Peyer's patch (tissue), 4 donors: ENCODE measurements around the gene CAND2. TPM values are rescaled to one million over a fixed set of nuclear protein-coding genes. Genes with fewer than 3 reads are reported as not detected.

Experiments used
- DNase-seq, 3 donors: peaks; one replicate each; pipeline ENCODE4 v3.0.0-alpha.2; 2017 to 2019
- H3K27ac ChIP-seq, 4 donors: fragments of 200-600 bp; sonication (generic); one replicate each; pipeline ENCODE4 v1.5.1; 2016 to 2019
- H3K27me3 ChIP-seq, 2 donors: fragments of 200-600 bp; sonication (generic); one replicate each; pipeline ENCODE4 v1.5.1; 2019
- H3K36me3 ChIP-seq, 3 donors: fragments of 200-600 bp; sonication (generic); one replicate each; pipeline ENCODE4 v1.5.1; 2016 to 2019
- H3K4me1 ChIP-seq, 4 donors: fragments of 200-600 bp; sonication (generic); one replicate each; pipeline ENCODE4 v1.5.1; 2016 to 2019
- H3K4me3 ChIP-seq, 4 donors: fragments of 200-600 bp; sonication (generic); 1 replicate in 3 of 4; 2 replicates in 1 of 4; pipeline ENCODE4 v1.5.1; 2016 to 2019; ENCODE audit warnings: mild to moderate bottlenecking in 1 of 4
- H3K9me3 ChIP-seq, 4 donors: fragments of 200-600 bp; sonication (generic); one replicate each; pipeline ENCODE4 v1.5.1; 2016 to 2019; ENCODE audit warnings: mild to moderate bottlenecking in 1 of 4
- CTCF ChIP-seq, 6 experiments: fragments of 450-650 bp in 4 of 6; fragments of 200-600 bp in 2 of 6; sonication (generic) in 1 of 6; IDR thresholded peaks; one replicate each; pipeline ENCODE4 v1.5.1; 2017 to 2019; ENCODE audit warnings: antibody characterized with exemption in 6 of 6, mild to moderate bottlenecking in 3 of 6, moderate library complexity in 1 of 6
- POLR2A ChIP-seq, 2 donors: fragments of 450-650 bp; IDR thresholded peaks; one replicate each; pipeline ENCODE4 v1.5.1; 2017; ENCODE audit warnings: antibody characterized with exemption in 2 of 2, mild to moderate bottlenecking in 2 of 2, moderate library complexity in 2 of 2
- total RNA-seq, 4 donors: library from RNA; depleted of rRNA; stranded (reverse); fragments of >200 nt; gene quantifications; one replicate each; pipeline ENCODE4 v1.1.0, GENCODE V29; 2016

CAND2 gene
- total RNA-seq, 4 donors from 2014 or later, result 1.4 to 4.1 (median 2.1) TPM

- Histone ChIP-seq H3K27ac (no peak overlapping the region), H3K4me3 (no peak overlapping the region), H3K36me3 (no peaks in the 10 kb centered on the region), H3K4me1 (no peaks in the 10 kb centered on the region), H3K27me3 (no peaks in the 10 kb centered on the region), H3K9me3 (no peaks in the 10 kb centered on the region)
- no peak for DNase-seq
- no peak for TF ChIP-seq CTCF (IDR thresholded peaks at IDR 0.05)
These were observed 63.4 kb downstream of the CAND2 start for GRCh38 chr3:12859840-12860239.

GRCh38 chr3:12861611-12862010 is 65.1 kb downstream of the CAND2 start:
- H3K27me3 ChIP-seq, result no peaks in the 10 kb centered on the region

GRCh38 chr3:12862387-12862786 is 65.9 kb downstream of the CAND2 start:
- Histone ChIP-seq H3K27me3 (no peaks in the 10 kb centered on the region), H3K27ac (no peak overlapping the region), H3K36me3 (no peaks in the 10 kb centered on the region), H3K4me1 (no peaks in the 10 kb centered on the region), H3K9me3 (no peaks in the 10 kb centered on the region), H3K4me3 (no peak overlapping the region)
- DNase-seq, result no peak
- TF ChIP-seq POLR2A (IDR thresholded peaks at IDR 0.05) (no peak), CTCF (IDR thresholded peaks at IDR 0.05) (no peak)

More at GRCh38 chr3:12861611-12862010, 65.1 kb downstream of the CAND2 start:
- no peak for DNase-seq
- H3K9me3 ChIP-seq, result no peaks in the 10 kb centered on the region
- H3K4me1 ChIP-seq, result no peaks in the 10 kb centered on the region
- H3K36me3 ChIP-seq, result no peaks in the 10 kb centered on the region
- no peak overlapping the region for H3K4me3 ChIP-seq
- no peak overlapping the region for H3K27ac ChIP-seq
- no peak for TF ChIP-seq CTCF (IDR thresholded peaks at IDR 0.05)
- TF ChIP-seq POLR2A (IDR thresholded peaks at IDR 0.05), result no peak

GRCh38 chr3:12865271-12865670 is 68.8 kb downstream of the CAND2 start:
- no peaks in the 10 kb centered on the region for H3K36me3 ChIP-seq
- no peaks in the 10 kb centered on the region for H3K9me3 ChIP-seq
- no peak overlapping the region for H3K4me3 ChIP-seq
- TF ChIP-seq POLR2A (IDR thresholded peaks at IDR 0.05) (no peak), CTCF (IDR thresholded peaks at IDR 0.05) (no peak)
- H3K27me3 ChIP-seq, result no peaks in the 10 kb centered on the region
- no peak overlapping the region for H3K27ac ChIP-seq
- no peak for DNase-seq
- H3K4me1 ChIP-seq, result peaks cover 0 to 12% (median 6%) of the 10 kb centered on the region in 4 donors

GRCh38 chr3:12866836-12867235 is 70.4 kb downstream of the CAND2 start:
- no peak for TF ChIP-seq POLR2A (IDR thresholded peaks at IDR 0.05)
- TF ChIP-seq CTCF (IDR thresholded peaks at IDR 0.05), result no peak
- Histone ChIP-seq H3K9me3 (no peaks in the 10 kb centered on the region), H3K27me3 (no peaks in the 10 kb centered on the region), H3K4me1 (peaks cover 0 to 12% (median 6%) of the 10 kb centered on the region in 4 donors), H3K27ac (no peak overlapping the region), H3K36me3 (no peaks in the 10 kb centered on the region), H3K4me3 (no peak overlapping the region)
- no peak for DNase-seq
